NCI-H2171 (cell line): ENCODE results near the gene PTPRD.

ENCODE experiments used
- DNase-seq: peaks from one replicate; lab custom pipeline; 2025; lab: John Stamatoyannopoulos, UW

The PTPRD gene

DNA sequence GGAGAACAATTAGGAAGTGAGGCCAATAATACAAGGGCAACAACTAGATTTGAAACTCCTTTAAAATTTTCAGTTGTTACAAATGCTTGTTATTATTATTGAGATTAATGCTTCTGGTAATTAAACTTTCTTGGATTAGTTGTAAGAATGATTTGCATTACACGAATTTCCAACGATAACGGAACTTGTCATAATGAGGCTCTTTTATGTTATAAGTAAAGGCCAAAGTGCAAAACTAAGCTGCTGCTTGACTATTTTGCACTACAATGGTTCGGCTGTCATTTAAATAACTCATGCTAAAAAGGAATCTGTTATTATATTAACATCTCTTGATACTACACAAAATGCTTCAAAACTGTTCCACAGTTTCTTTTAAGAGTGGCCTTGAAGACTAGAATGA lies 1007.1 kb downstream of the PTPRD start:
- no peak for DNase-seq

- DNase-seq = no peak
These were observed 1009.5 kb downstream of the PTPRD start for GRCh38 chr9:9603345-9603744.

DNA sequence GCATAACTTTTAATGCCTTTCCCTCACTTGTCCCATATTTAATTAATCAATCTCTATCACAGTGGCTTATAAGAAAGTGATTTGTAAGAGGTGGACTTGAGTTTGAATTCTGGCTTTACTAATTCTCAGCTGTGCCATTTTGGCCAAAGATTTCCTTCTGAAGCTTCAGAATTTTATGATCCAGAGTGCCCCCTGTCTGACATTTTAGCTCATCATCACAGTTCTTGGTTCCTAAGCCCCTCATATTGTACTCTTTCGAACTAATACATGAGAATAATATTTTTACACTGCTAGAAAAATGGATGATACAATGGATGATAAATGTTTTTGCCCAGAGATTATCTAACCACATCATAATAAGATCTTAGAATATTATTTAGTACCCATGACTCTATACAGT lies 1014.1 kb downstream of the PTPRD start:
- no peak for DNase-seq

GRCh38 chr9:9592104-9592503 lies 1020.7 kb downstream of the PTPRD start:
- DNase-seq = no peak

DNA sequence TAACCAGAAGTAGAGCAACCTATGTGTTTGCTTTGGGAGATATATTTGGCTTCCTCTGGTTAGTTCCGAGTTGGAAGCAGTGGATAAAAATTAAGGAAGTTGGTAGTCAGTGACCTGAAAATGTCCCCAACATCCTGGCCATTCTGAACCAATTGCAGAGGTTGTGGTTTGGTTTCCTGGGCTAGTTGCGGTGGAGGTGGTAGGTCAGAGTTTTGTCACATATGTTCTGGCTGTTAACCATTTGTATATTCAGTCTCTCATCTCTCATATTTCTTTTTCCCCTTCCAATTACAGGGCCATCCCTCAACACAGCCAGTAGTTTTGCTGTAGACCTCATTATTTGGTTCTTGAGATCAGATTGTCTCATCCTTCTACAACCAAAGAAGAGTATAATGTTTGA lies 1026.9 kb downstream of the PTPRD start:
- DNase-seq = no peak

GRCh38 chr9:9574080-9574479 lies 1038.7 kb downstream of the PTPRD start:
- no peak for DNase-seq

GRCh38 chr9:9565700-9566099 lies 1047.1 kb downstream of the PTPRD start:
- DNase-seq = no peak

- no peak for DNase-seq
These were observed 1049.0 kb downstream of the PTPRD start for GRCh38 chr9:9563817-9564216.

DNA sequence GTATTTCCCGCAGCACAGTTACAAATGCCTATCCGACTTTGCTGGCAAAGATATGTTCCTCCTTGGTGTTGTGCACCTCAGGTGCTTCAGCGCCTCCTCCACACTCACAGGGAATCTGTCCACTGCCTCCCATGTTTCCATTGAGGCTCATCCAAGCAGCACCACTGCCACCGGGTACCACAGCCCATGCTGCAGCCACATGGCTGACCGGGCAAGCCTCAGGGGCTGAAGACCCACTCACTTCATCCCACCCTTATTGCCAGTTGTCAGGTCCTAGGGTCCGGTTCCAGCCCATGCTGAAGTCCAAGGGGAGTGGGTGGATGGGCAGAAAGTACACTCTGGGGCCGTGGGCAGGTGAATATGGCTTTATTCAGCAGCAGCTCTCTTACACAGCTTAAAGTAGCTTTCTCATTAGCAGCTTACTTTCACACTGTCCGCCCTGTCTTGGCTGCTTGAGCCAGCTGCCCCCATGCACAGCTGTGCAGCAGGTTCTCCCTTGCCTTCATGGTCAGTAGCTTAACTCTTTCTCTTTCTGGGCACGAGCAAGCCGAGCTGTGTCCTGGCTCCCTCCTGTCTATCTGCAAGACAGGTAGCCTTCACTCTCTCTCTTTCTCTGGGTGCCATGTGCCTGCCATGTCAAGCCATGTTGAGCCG lies 1052.3 kb downstream of the PTPRD start:
- no peak for DNase-seq

- DNase-seq = no peak
These were observed 1053.9 kb downstream of the PTPRD start for GRCh38 chr9:9558907-9559306.

DNA sequence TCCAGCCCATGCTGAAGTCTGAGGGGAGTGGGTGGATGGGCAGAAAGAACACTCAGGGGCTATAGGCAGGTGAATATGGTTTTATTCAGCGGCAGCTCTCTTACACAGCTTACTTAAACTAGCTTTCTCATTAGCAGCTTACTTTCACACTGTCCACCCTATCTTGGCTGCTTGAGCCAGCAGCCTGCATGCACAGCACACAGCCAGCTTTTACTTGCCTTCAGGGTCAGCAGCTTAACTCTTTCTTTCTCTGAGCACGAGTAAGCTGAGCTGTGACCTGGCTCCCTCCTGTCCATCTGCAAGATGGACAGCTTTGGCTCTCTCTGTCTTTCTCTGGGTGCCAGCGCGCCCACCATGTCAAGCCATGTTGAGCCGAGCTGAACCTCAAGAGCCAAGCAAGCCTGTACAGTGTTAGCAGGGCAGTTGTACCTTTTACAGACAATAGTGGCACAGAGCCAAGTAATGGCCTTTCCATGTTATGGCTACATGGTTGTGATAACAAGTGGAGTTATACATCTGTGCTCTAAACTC lies 1054.9 kb downstream of the PTPRD start:
- DNase-seq = no peak

GRCh38 chr9:9556865-9557803 lies 1055.7 kb downstream of the PTPRD start:
- no peak for DNase-seq

DNA sequence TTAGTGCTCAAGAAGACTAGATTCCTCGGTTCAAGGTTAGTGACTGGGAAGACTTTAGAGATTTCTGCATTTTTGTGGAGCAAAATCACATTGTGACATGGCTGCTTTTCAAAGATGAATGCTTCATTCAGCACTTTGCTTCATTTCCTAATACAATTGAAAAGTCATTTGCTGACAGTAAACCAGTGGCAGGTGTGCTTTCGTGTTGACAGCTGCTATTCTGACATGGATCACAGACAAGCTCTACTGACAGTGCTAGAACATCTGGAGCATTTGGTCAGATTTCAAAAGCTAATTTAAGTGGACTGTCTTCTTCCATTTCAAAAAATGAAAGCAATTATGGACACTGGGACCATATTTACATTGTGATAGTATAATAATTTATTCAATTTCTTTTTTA lies 1060.1 kb downstream of the PTPRD start:
- DNase-seq = peak; percentile 43

DNA sequence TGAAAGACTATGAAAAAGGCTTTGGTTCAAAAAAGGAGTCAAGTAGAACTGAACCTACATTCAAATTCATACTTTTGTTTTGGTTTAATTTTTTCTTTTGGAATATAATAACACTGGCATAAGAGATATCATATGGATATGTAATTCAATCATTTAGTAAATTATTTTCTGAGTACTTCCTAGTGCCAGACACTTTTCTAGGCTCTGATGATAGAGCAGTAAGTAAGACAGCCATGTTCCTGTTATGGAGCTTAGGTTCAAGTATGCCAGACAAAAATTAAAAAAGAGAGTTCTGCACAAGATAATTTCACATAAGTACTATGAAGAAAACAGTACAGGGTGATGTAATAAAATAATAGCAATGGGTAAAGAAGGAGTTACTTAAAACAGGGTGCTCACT lies 1074.0 kb downstream of the PTPRD start:
- DNase-seq = no peak

GRCh38 chr9:9538356-9538755 lies 1074.4 kb downstream of the PTPRD start:
- no peak for DNase-seq

GRCh38 chr9:9536523-9536922 lies 1076.3 kb downstream of the PTPRD start:
- no peak for DNase-seq

DNA sequence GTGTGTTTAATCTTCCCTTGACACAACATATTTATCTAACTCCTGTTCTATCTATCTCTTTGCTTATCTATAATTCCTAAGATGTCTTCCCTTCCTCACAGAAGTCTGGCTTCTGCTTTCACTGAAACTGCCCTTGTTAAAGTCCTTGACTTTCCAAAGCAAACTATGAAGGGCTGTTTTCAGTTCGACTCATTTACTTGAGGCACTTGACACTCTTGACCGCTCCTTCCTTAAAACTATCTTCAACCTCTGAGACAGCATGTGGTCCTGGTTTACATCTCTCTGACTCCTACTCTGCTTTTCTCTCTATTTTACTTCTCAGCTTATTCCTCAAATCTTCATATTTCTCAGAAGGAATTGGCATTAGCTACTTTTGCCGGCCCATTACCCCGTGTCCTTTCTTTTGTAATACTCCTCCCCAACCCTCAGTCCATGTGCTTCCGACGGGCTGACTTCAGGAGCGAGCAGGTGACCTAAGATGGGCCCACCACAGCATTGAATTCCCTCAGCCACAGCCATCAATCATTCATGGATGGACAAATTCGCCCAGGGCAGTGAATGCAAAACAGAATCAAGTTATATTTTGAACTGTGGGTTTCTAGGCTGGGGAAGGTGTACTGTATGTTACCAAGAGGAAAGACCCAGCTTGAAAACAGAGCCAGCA lies 1089.2 kb downstream of the PTPRD start:
- DNase-seq = no peak

GRCh38 chr9:9522406-9522805 lies 1090.4 kb downstream of the PTPRD start:
- no peak for DNase-seq

DNA sequence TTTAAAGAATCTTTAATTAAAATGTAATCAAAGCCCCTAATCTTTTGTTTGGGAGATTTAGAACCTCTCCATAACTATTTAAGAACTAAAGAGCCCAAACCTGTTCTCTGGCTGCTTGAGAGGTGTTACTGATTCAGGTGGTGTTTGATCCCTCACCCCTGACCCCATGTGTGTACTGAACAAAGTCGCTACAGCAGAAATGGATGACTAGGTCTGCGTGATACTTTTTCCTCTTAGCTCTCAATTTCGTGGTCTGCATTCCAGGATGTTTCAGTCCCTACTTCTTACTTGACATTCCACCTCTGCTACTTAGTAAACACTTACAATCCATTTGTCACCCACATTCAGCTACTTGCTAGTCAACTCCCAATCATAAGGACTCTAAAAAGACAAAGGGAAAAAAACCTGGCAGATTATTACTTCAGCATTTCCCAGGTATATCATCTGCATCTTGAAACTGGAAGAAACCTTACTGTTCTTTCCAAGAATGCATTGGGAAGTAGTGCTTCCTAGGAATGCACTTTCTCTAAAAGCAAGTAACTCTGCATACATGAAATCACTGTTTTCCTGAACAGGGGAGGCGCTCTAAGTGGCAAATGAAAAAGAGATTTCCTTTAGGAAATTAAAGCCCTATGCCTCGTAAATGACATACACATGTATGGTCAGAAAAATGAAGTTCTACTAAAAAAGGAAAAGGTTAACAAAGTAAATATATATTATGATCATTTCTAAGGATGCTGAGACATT lies 1091.6 kb downstream of the PTPRD start:
- no peak for DNase-seq

GRCh38 chr9:9504869-9505268 lies 1107.9 kb downstream of the PTPRD start:
- DNase-seq = no peak

DNA sequence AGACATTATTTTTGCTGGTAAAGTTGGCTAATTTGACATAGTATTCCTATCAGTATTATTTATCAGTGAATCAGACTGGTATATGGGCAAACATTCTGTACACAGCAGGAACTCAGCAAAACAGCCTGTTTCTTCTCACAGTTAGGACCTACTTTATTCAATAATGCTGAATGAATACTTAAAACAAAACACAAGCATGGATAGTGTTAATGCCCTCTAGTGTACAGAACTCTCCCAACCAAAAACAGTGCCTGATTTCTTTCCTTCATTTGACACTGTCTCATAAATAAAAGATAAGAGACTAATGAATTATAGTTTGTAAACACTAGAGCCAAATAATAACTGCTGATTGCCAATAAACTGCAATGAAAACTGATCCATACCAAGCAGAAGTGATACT lies 1113.3 kb downstream of the PTPRD start:
- no peak for DNase-seq

- DNase-seq = no peak
These were observed 1114.0 kb downstream of the PTPRD start for GRCh38 chr9:9498846-9499245.
